Endometrial microvascular endothelial cells (primary cell): ENCODE measurements around the gene PLS3. TPM values are rescaled to one million over a fixed set of nuclear protein-coding genes. Genes with fewer than 3 reads are reported as not detected.
"Not testable (repeated sequence)": the region's sequence is repeated elsewhere in the genome, so short reads cannot be mapped to it uniquely, and the experiment has no call there.

Experiments used
- in situ Hi-C: cut with HindIII; loops from 2 replicates; pipeline ENCODE4 v1.10.0; 2017; ENCODE audit warnings: low sequenced_read_pairs, low pct_unique_long_range_greater_than_20kb; ENCODE audit errors: inconsistent ontology term
- total RNA-seq: library from RNA; depleted of rRNA; stranded (reverse); fragments of >200 nt; gene quantifications from one replicate; pipeline ENCODE4 v1.2.3, GENCODE V29; 2015; ENCODE audit errors: inconsistent ontology term

Gene PLS3
- total RNA-seq, 1 donor from 2014 or later: 385 TPM

DNA sequence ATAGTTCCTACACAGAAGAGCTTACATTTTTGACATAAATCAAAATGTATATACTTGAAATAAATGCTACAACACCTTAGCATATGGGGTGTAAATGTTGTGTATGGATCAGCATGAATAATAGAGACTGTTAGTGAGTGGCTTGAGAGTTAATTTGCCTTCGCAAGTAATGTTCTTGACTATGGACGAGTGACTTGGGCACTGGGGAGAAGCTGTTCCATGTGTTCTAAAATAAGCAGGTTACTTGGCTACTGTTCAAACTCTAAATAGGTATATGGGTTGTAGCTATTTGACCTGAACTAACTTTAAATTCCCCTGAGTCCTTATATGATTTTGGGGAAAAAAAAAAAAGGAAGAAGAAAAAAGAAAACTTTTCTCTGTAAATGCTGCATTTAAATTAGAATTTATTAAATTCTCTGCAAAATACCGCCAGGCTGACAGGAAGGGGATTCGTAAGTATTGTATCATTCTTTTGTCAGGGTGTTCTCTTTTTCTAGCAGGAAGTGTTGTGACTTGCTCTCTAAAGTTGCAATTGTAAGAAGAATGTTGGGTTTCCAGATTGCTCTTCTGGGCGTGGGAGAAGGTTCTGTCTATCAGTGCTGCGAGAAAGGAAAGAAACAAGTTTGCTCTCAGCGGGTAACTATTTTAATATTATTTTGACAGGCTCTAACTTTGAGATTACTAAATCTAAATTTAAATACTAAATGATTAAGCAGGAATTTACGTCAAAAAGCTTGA lies 32.2 kb downstream of the PLS3 start:
- in situ Hi-C loops: no loop called here

GRCh38 chrX:115595049-115595448 lies 34.1 kb downstream of the PLS3 start:
- in situ Hi-C loops: no loop called here

- in situ Hi-C loops: no loop called here
Measured at GRCh38 chrX:115598556-115598955, 37.6 kb downstream of the PLS3 start.

- in situ Hi-C loops: no loop called here
Measured at GRCh38 chrX:115602308-115602707, 41.3 kb downstream of the PLS3 start.

DNA sequence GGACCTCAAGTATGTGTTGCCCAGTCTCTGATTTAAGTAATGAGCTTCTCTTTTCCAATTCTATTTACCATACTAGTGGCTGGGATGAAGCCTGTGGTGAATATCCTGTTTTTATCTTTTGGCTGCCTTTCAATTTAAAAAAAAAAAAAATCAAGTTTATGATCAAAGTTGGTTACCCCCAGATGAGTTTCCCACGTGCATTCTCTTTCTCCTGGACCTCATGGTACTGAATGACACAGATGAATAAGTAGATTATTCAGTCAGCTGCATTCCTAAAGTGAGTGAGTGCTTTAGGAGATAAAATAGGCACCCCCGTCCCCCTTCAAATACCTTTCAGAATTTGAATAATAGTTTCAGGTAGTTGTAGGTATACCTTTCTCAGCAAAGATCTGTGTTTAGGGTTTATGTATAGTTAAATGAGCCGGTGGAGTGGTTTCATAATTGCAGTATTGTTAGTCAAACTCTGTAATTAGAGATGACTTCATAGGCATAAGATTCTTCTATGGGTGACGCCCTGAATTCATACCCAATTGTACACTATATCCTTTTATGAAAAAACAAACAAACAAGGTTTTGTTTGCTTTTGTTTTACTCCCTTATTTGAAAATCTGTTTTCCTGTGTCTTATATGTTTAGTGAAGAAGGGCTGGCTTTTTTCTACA lies 41.9 kb downstream of the PLS3 start:
- in situ Hi-C loops: no loop called here

DNA sequence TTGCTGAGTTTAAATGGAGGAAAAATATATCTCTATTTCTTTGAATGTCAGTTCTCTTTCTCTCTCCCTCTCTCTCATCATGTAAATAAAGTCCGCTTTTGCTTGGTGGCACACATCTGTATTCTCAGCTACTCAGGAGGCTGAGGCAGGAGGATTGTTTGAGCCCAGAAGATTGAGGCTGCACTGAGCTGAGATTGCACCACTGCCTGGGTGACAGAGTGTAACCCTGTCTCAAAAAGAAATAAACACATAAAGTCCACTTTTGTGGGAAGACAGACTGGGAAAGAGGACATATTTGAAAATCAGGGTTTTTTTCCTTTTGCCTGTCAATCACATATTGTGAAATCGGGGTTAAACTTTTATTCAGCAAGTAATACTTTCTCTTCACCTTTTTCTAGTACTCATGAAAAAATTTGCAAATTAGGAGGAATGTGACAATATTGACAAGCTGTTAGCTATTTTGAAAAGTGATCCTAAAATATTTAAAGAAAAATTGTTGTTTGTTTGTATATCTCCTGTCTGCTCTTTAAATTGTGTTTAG lies 42.6 kb downstream of the PLS3 start:
- in situ Hi-C loops: no loop called here

DNA sequence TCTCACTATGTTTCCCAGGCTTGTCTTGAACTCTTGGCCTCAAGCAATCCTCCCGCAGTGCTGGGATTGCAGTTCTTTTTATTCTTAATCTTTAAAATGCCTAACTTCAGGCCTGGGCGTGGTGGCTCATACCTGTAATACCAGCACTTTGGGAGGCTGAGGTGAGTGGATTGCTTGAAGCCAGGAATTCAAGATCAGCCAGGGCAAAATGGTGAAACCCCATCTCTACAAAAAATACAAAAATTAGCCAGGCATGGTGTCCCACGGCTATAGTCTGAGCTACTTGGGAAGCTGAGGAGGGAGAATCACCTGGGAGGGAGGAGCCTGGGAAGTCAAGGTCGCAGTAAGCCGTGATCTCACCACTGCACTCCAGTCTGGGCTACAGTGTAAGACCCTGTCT lies 45.9 kb downstream of the PLS3 start:
- in situ Hi-C loops: no loop called here

GRCh38 chrX:115609621-115610020 lies 48.6 kb downstream of the PLS3 start:
- in situ Hi-C loops: no loop called here

DNA sequence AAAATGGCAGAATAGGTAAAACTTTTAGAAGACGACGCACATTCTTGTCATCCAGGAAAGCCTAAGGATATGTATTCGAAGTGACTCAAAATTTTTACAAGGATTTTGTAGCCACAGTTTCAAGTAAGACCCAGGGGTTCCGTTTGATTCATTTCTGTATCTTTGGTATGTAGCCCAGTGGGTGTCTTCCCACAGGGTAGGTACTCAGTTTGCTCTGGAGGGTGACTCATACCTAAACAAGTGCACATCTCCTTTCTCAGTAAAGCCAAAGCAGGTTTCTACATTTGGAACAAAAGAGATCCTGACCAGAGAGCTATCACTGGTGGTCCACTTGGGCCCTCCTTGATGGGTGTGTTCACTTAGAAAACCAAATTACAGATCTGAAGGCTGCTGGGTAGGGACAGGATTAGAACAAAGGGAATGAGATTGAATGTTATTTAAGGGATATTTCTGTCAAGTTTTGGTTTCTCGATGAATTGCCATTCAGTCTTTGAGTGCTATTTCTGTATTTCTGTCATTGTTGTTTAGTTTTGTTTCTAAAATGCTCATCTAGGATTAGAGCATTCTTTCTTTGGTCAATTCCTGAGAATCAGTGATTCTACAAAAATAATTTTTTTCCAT lies 56.1 kb downstream of the PLS3 start:
- in situ Hi-C loops: no loop called here

DNA sequence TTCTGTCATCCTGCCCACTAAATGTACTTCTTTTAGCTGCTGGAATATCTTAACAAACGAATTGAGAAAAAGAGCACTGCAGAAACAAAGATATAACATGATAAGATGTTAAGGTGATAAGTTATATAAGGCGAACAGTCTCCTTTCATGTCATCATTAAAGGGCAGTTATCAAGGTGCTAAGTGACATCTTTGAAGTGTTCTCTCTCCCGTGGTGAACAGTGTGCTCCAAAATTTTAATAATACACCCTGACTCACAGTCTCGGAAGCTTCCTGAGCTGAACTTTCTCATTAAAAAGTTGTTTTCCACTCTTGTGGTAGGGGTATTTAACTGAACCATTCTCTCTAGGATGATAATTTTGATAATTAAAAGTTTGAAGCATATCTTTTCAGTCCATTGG lies 61.6 kb downstream of the PLS3 start:
- in situ Hi-C loops: no loop called here

DNA sequence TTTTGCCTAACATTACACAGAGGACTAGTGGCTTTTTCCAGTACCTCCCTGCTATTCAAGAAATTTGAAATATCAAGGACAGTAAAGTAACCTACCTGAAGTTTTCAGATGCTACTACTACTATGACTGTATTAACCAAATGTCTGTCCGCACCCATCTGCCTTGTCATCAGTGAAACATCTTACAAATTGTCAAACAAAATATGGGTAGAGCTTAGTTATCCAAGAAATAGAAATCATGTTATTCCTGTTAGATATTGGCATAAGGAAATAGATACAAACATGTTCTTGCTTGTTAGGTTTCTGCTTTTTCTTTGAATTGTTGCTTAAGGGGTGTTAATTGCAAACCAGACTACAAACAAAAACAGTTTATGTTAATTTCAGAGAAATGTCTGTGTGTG lies 63.9 kb downstream of the PLS3 start:
- in situ Hi-C loops: no loop called here

DNA sequence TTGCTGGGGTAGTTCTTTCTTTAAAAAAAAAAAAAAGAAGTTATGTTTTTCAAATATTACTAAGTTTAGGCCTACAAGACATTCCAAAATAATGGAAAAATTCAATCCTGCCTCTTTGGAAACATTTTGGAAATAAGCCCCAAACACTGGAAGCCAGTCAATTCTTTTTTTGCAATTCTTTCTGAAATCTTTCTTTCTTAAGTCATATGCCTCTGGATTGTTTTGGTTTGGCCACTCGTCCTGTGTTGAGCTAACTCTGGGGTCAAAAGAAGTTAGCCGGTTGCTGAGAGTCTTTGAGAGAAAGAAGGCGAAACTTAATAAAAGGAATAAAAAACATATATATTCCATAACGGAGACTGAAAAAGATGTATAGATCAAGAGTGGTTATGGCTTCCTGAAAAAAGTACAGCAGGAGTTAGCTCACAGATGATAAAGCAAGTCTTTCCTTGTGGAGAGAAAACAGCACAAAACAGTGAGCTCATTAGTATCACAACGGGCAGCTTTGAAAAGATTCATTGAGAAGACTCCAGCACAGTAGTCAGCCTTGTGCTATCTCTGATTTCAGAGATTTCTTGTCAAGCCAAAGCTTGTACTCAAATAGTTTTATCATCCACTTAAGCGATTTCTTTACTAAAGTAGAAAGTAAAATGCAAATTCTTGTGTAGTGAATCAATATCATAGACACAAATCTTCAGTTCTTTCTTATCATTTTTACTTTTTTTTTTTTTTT lies 64.8 kb downstream of the PLS3 start:
- in situ Hi-C loops: no loop called here

DNA sequence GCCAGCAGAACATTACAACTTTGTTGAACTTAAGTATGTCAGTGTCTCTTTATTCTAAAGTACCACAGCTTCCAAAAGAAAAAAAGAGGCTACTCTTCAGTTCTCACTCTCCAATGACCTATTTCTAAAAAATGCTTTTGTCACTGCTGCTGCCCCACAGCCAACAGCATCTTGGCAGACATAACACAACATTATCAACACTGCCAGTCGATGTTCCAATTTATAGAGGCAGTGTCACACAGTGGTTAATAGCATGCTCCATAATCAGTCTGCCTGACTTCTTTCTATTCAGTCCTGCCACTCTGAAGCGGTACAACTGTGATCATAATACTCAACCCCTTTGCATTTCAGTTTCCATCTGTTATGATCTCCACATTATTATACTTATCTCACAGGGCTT lies 69.2 kb downstream of the PLS3 start:
- in situ Hi-C loops: no loop called here

- in situ Hi-C loops: no loop called here
Measured at GRCh38 chrX:115632455-115632854, 71.5 kb downstream of the PLS3 start.

GRCh38 chrX:115633397-115633796 lies 72.4 kb downstream of the PLS3 start:
- in situ Hi-C loops: not testable (repeated sequence)

GRCh38 chrX:115639334-115639880 lies 78.4 kb downstream of the PLS3 start:
- in situ Hi-C loops: no loop called here

GRCh38 chrX:115642311-115642710 lies 81.3 kb downstream of the PLS3 start:
- in situ Hi-C loops: no loop called here

GRCh38 chrX:115642895-115643530 lies 82.0 kb downstream of the PLS3 start:
- in situ Hi-C loops: no loop called here

GRCh38 chrX:115644397-115644796 lies 83.4 kb downstream of the PLS3 start:
- in situ Hi-C loops: not testable (repeated sequence)
